CD4-positive, alpha-beta T cell treated with Interleukin-10 for 1 hour (primary cell): ENCODE data around the gene BOK.
"Not testable (repeated sequence)": the region's sequence is repeated elsewhere in the genome, so short reads cannot be mapped to it uniquely, and the experiment has no call there.

ENCODE experiments used
- DNase-seq: peaks from one replicate; pipeline ENCODE4 v3.0.0-alpha.2; 2020

Gene BOK

GRCh38 chr2:241559323-241560161 is 997 bp downstream of the BOK start:
- no peak for DNase-seq

- DNase-seq = no peak
Observed at GRCh38 chr2:241560162-241560882, 1.8 kb downstream of the BOK start.

- DNase-seq = no peak
Observed at GRCh38 chr2:241560883-241561474, 2.4 kb downstream of the BOK start.

- no peak for DNase-seq
Observed at GRCh38 chr2:241561832-241562231, 3.3 kb downstream of the BOK start.

GRCh38 chr2:241562269-241562891 is 3.8 kb downstream of the BOK start:
- DNase-seq = no peak

- no peak for DNase-seq
Observed at GRCh38 chr2:241563031-241563507, 4.5 kb downstream of the BOK start.

GRCh38 chr2:241563571-241563980 is 5.0 kb downstream of the BOK start:
- DNase-seq = no peak

- DNase-seq = no peak
Observed at GRCh38 chr2:241563981-241564595, 5.5 kb downstream of the BOK start.

- DNase-seq = no peak
Observed at GRCh38 chr2:241564596-241565410, 6.3 kb downstream of the BOK start.

GRCh38 chr2:241565411-241565810 is 6.9 kb downstream of the BOK start:
- DNase-seq = no peak

GRCh38 chr2:241566021-241566420 is 7.5 kb downstream of the BOK start:
- DNase-seq = not testable (repeated sequence)

- no peak for DNase-seq
Observed at GRCh38 chr2:241566468-241566867, 7.9 kb downstream of the BOK start.

- DNase-seq = not testable (repeated sequence)
Observed at GRCh38 chr2:241567266-241567665, 8.7 kb downstream of the BOK start.

- DNase-seq = no peak
Observed at GRCh38 chr2:241567776-241568175, 9.2 kb downstream of the BOK start.

GRCh38 chr2:241568726-241569125 is 10.2 kb downstream of the BOK start:
- DNase-seq = no peak

GRCh38 chr2:241569831-241570281 is 11.3 kb downstream of the BOK start:
- DNase-seq = no peak

GRCh38 chr2:241570961-241571581 is 12.5 kb downstream of the BOK start:
- DNase-seq = no peak

- no peak for DNase-seq
Observed at GRCh38 chr2:241571821-241572620, 13.5 kb downstream of the BOK start.

GRCh38 chr2:241572915-241573651 is 14.5 kb downstream of the BOK start:
- DNase-seq = not testable (repeated sequence)

GRCh38 chr2:241573741-241574140 is 15.2 kb downstream of the BOK start:
- no peak for DNase-seq
